Mesothelial cell of epicardium (in vitro differentiated cells): ENCODE results near the gene SAMM50. TPM values are rescaled to one million over a fixed set of nuclear protein-coding genes. Genes with fewer than 3 reads are reported as not detected.

Source experiments
- DNase-seq, 2 experiments: peaks; one replicate each; pipeline ENCODE4 v3.0.0; 2021; ENCODE audit warnings: low spot score in 2 of 2; ENCODE audit not compliant: unreplicated experiment in 2 of 2
- H3K27ac Mint-ChIP-seq: 2 replicates; pipeline ENCODE4 v1.8.0; 2021; ENCODE audit warnings: mixed read lengths
- H3K27me3 Mint-ChIP-seq: 2 replicates; pipeline ENCODE4 v1.8.0; 2021; ENCODE audit warnings: low read depth, mixed read lengths
- H3K36me3 Mint-ChIP-seq: 2 replicates; pipeline ENCODE4 v1.8.0; 2021; ENCODE audit warnings: mixed read lengths
- H3K4me1 Mint-ChIP-seq: 2 replicates; pipeline ENCODE4 v1.8.0; 2021; ENCODE audit warnings: mixed read lengths
- H3K4me3 Mint-ChIP-seq: 2 replicates; pipeline ENCODE4 v1.8.0; 2021; ENCODE audit warnings: mild to moderate bottlenecking, moderate library complexity, mixed read lengths
- H3K9me3 Mint-ChIP-seq: 2 replicates; pipeline ENCODE4 v1.8.0; 2021; ENCODE audit warnings: mixed read lengths
- CTCF ChIP-seq: fragments of 200-600 bp; sonication (generic); IDR thresholded peaks from one replicate; pipeline ENCODE4 v1.5.0; 2021; ENCODE audit warnings: antibody characterized with exemption; ENCODE audit not compliant: unreplicated experiment
- total RNA-seq: library from RNA; stranded (reverse); gene quantifications from 3 replicates; pipeline ENCODE4 v1.2.1, GENCODE V29; 2021

Gene SAMM50
- total RNA-seq, 1 donor from 2014 or later, result 44.9 TPM

DNA sequence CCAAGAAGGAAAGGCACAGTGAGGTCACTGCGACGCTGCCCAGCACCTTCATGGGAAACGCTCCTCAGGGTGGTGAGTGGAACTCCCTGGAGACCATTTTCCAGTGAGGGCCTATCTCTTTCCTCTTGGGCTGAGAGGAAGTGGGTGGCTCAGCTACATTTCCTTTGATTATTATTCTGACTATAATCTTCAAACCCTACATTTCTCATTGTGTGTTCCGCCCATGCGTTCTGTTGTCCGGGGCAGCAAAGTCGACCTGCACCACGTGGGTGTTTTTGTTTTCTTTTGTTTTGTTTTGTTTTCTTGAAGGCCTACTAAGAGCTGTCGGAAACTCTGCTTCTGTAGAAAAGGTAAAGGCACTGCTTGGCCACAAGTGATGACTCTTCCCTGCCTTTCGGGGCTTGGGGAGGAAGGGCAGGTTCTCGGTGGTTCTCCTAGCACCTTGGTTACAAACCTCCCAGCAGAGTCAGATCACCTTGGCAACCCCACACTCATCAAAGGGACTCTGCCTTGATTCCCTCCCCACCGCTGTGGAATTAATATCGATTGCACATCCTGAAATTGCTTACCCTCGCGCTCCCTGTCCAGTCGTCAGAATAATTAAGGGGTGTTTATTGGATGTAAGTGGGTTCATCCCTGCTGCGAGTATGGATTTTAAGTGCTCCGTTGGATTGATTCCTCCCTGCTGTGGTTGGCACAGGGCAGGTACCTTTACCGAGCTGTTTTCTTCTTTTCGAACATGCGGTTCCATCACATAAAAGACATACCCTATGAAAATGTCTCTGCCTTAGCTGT, 76.1 kb downstream of the SAMM50 start:
- H3K27ac Mint-ChIP-seq, result no peak overlapping the region

DNA sequence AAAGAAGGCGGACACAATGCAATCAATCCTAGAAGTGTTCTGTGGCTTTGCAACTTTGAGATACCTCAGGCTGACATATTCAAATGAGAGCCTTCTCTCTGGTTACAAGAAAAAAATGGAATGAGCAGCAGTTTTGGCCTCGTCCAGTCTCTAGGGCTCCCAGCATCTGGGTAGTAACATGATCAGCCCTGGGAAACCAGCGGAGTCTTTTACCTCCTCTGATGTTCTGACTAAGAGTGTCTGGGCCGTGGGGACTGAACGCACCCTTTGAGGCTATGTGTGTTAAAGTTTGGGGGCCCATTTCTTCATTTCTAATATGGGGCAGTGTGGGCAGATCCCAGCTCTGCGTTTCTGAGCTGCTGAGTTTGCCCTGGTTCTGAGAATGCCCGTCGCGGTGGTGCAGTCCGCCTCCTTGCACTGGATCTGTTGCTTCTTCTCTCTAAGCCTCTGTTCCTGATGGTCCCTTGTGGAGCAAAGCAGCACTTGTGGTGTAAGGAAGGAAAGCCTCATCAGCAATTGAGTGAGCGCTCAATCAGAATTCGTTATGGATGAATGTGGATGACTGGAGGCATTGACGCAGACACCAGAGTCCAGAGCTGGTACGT, 77.0 kb downstream of the SAMM50 start:
- TF ChIP-seq CTCF, result no peak
- Mint-ChIP-seq H3K9me3 (no peaks in the 10 kb centered on the region), H3K27ac (no peak overlapping the region), H3K4me3 (no peak overlapping the region), H3K4me1 (peaks cover 6% of the 10 kb centered on the region), H3K27me3 (no peaks in the 10 kb centered on the region), H3K36me3 (no peaks in the 10 kb centered on the region)
- no peak for DNase-seq

More for the DNA sequence above, 76.1 kb downstream of the SAMM50 start:
- Mint-ChIP-seq H3K9me3 (no peaks in the 10 kb centered on the region), H3K36me3 (no peaks in the 10 kb centered on the region), H3K4me1 (peaks cover 10% of the 10 kb centered on the region), H3K27me3 (no peaks in the 10 kb centered on the region), H3K4me3 (no peak overlapping the region)
- TF ChIP-seq CTCF, result no peak
- no peak for DNase-seq

DNA sequence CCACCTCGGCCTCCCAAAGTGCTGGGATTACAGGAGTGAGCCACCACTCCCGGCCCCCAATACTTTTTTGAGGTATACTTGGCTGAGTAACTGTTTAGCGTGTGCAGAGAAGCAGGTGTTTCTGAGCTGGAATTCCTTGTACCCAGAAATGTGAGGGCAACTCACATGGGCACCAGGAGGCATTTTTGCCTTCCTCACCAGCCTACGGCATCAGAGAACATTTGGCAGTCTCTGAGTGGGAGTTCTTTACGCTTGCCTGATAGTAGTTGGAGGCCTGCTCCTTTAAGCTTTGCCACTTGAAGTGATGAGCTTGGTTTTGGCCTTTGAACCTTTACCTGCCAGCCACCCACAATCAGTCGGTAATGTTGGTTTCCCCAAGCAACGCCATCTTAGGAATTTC, 78.0 kb downstream of the SAMM50 start:
- peaks cover 6% of the 10 kb centered on the region for H3K4me1 Mint-ChIP-seq
- no peaks in the 10 kb centered on the region for H3K9me3 Mint-ChIP-seq
- H3K27ac Mint-ChIP-seq, result peak overlapping the region; percentile 39
- H3K4me3 Mint-ChIP-seq, result no peak overlapping the region
- DNase-seq, result no peak
- no peak for TF ChIP-seq CTCF
- no peaks in the 10 kb centered on the region for H3K36me3 Mint-ChIP-seq
- no peaks in the 10 kb centered on the region for H3K27me3 Mint-ChIP-seq

- Mint-ChIP-seq H3K4me3 (no peak overlapping the region), H3K27me3 (no peaks in the 10 kb centered on the region), H3K36me3 (no peaks in the 10 kb centered on the region), H3K4me1 (peaks cover 6% of the 10 kb centered on the region), H3K9me3 (no peaks in the 10 kb centered on the region), H3K27ac (peak overlapping the region; percentile 39)
- TF ChIP-seq CTCF, result no peak
- DNase-seq, result no peak
Measured at GRCh38 chr22:44033694-44034093, 78.5 kb downstream of the SAMM50 start.

DNA sequence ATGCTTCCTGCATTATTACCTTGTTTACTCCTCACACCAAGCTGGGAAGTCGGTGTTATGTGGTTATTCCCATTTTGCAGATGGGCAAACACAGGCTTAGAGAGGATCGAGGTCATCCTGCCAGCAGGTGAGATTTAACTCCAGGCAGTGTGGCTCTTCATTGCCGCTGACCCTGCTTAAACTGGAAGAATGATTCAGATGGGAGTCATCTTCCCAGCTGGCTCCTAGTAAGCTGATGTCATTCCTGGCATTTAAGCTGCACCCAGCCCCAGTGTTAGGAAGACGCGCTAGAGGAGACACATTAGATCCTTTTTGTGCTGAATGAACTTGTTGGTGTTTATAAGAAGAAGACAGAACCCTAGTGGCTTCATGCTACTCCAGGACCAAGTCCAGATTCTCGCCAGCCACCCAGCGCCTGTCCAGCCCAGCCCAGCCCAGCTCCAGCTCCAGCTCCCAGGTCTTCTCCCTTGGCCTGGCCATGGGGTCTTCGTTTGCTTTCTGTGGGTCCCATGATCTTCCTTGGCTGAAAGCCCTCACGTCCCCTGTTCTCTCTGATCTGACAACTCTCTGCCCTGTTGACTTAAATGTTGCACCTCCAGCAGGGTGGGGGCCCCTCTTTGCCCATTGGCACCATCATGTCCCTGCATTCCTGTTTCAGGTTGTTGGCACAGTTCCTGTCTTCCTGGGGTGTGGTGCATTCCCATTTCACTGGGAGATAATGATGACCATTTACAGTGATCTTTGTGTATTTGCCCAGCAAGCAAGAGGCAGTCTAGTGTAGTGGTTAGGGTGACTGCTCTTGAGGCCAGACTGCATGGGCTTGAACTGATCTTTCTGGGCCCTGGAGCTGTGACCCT, 82.5 kb downstream of the SAMM50 start:
- peaks cover 3% of the 10 kb centered on the region for H3K9me3 Mint-ChIP-seq
- H3K27ac Mint-ChIP-seq, result no peak overlapping the region
- no peak for DNase-seq
- no peak for TF ChIP-seq CTCF
- H3K36me3 Mint-ChIP-seq, result peaks cover 2% of the 10 kb centered on the region
- no peaks in the 10 kb centered on the region for H3K27me3 Mint-ChIP-seq
- peaks cover 6% of the 10 kb centered on the region for H3K4me1 Mint-ChIP-seq
- no peak overlapping the region for H3K4me3 Mint-ChIP-seq
